Panc1 (cell line): ENCODE data around the gene SAMD4B. TPM values are rescaled to one million over a fixed set of nuclear protein-coding genes. Genes with fewer than 3 reads are reported as not detected.

Experiments used
- ATAC-seq: fragments of 200-7000 bp; cut with Tn5 transposase; 2 replicates; pipeline ENCODE4 v1.9.1; 2020; ENCODE audit warnings: mild to moderate bottlenecking, moderate library complexity
- BruUV-seq: library from RNA; stranded (reverse); fragments of 400-500 nt; replicated peaks from 2 replicates; lab custom pipeline; 2021; lab: Mats Ljungman, UMichigan
- CTCF ChIA-PET: fragments of 300-600 bp; sonication (Branson Sonifier 250); formaldehyde crosslinking; loops from one replicate; lab custom pipeline; 2022; ENCODE audit warnings: antibody characterized with exemption; lab: Charles Lee
- POLR2A ChIA-PET: fragments of 300-600 bp; sonication (Branson Sonifier 250); formaldehyde crosslinking; loops from one replicate; lab custom pipeline; 2022; ENCODE audit warnings: antibody characterized with exemption; lab: Charles Lee
- DNase-seq: peaks from one replicate; pipeline ENCODE4 v3.0.0-alpha.2; 2010; ENCODE audit warnings: low read depth, low spot score
- H3K27ac ChIP-seq: 2 replicates; pipeline ENCODE4 v1.5.1; 2011; ENCODE audit warnings: mild to moderate bottlenecking, low read length, inconsistent platforms
- H3K27me3 ChIP-seq: fragments of 200-500 bp; sonication (Bioruptor generic); 2 replicates; pipeline ENCODE4 v1.6.0; 2014; ENCODE audit warnings: low read length, inconsistent platforms; ENCODE audit not compliant: control insufficient read depth, insufficient read depth
- H3K36me3 ChIP-seq: fragments of 200-500 bp; sonication (Bioruptor generic); 2 replicates; pipeline ENCODE4 v1.5.1; 2014; ENCODE audit warnings: inconsistent platforms, mild to moderate bottlenecking, low read length, moderate library complexity; ENCODE audit not compliant: control insufficient read depth, insufficient read depth
- H3K4me1 ChIP-seq: 2 replicates; pipeline ENCODE4 v1.5.1; 2011; ENCODE audit warnings: inconsistent platforms, mild to moderate bottlenecking, low read length, moderate library complexity; ENCODE audit not compliant: control insufficient read depth, insufficient read depth
- H3K4me3 ChIP-seq, 2 experiments: 2 replicates each; pipeline ENCODE4 v1.5.1; 2011 to 2012; ENCODE audit warnings: low read depth in 2 of 2, low read length in 2 of 2, mild to moderate bottlenecking in 2 of 2, inconsistent platforms in 1 of 2, moderate library complexity in 1 of 2
- H3K9me3 ChIP-seq: fragments of 200-500 bp; sonication (Bioruptor generic); 2 replicates; pipeline ENCODE4 v1.5.1; 2014; ENCODE audit warnings: low read depth, mild to moderate bottlenecking, inconsistent platforms, low read length, moderate library complexity; ENCODE audit not compliant: control insufficient read depth, insufficient read depth
- POLR2AphosphoS5 ChIP-seq: IDR thresholded peaks from 2 replicates; pipeline ENCODE4 v1.6.1; 2012; ENCODE audit warnings: mild to moderate bottlenecking, low read depth, low read length, moderate library complexity
- SIN3A ChIP-seq: IDR thresholded peaks from 2 replicates; pipeline ENCODE4 v1.6.1; 2012; ENCODE audit warnings: low read depth, mild to moderate bottlenecking, low read length, moderate library complexity, borderline replicate concordance; ENCODE audit not compliant: insufficient read depth
- TCF7L2 ChIP-seq: IDR thresholded peaks from 2 replicates; pipeline ENCODE4 v1.6.1; 2011; ENCODE audit warnings: mild to moderate bottlenecking, low read depth, low read length, inconsistent platforms
- in situ Hi-C: cut with HindIII; loops from 2 replicates; pipeline ENCODE4 v1.10.0; 2016; ENCODE audit warnings: low sequenced_read_pairs, low pct_unique_long_range_greater_than_20kb
- intact Hi-C: fragments of 100-400 bp; cut with micrococcal nuclease; formaldehyde crosslinking; loops from one replicate; pipeline ENCODE4 v1.10.0; 2022; ENCODE audit not compliant: unreplicated experiment
- total RNA-seq: library from RNA; stranded (reverse); gene quantifications from one replicate; pipeline ENCODE4 v1.2.1, GENCODE V29; 2021; ENCODE audit not compliant: unreplicated experiment
- TF ChIP-seq, protein P1 (sequence below), 2 experiments: IDR thresholded peaks; 2 replicates each; pipeline ENCODE4 v1.6.1; 2011 to 2012; ENCODE audit warnings: low read depth in 2 of 2, control low read depth in 1 of 2, low read length in 1 of 2, mild to moderate bottlenecking in 1 of 2, moderate library complexity in 1 of 2; ENCODE audit not compliant: insufficient read depth in 1 of 2
- TF ChIP-seq, protein P2 (sequence below): fragments of 450-650 bp; IDR thresholded peaks from 2 replicates; pipeline ENCODE4 v1.5.1; 2017; ENCODE audit warnings: mild to moderate bottlenecking

The SAMD4B gene
- total RNA-seq, 1 experiment from 2014 or later = 1,339 TPM

DNA sequence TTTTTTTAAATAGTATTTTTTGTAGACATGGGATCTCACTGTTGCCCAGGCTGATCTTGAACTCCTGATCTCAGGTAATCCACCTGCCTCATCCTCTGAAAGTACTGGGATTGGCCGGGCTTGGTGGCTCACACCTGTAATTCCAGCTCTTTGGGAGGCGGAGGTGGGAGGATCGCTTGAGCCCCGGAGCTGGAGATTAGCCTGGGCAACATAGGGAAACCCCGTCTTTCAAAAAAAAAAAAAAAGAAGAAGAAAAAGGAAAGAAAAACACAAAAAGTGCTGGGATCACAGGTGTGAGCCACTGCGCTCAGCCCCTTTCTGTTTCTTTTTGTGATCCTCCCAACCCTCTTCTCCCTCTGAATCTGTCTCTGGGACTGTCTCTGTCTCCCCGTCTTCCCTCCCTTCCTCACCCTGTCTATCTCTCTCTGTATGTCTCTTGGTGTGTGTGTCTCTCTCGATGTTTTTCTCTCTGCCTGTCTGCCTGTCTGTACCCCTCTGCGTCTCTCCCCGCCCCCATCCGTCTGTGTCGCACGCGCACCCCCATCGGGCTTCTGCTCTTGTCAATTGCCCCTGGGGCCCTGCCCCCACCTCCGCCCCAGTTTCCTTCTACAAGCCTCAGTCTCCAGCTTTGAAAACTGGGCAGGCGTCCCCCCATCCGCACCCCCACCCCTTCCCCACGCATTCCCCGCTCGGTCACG is 63.9 kb downstream of the SAMD4B start:
- TSS peak; percentile 35 for BruUV-seq
- Histone ChIP-seq H3K4me1 (peaks cover 76% of the 10 kb centered on the region), H3K36me3 (peaks cover 7% of the 10 kb centered on the region), H3K4me3 (peak overlapping the region; percentile 42 to 55), H3K27me3 (no peaks in the 10 kb centered on the region), H3K9me3 (no peaks in the 10 kb centered on the region), H3K27ac (peak overlapping the region; percentile 90)
- intact Hi-C loops (no loop called here), in situ Hi-C loops (no loop called here)
- TF ChIP-seq, protein P1, sequence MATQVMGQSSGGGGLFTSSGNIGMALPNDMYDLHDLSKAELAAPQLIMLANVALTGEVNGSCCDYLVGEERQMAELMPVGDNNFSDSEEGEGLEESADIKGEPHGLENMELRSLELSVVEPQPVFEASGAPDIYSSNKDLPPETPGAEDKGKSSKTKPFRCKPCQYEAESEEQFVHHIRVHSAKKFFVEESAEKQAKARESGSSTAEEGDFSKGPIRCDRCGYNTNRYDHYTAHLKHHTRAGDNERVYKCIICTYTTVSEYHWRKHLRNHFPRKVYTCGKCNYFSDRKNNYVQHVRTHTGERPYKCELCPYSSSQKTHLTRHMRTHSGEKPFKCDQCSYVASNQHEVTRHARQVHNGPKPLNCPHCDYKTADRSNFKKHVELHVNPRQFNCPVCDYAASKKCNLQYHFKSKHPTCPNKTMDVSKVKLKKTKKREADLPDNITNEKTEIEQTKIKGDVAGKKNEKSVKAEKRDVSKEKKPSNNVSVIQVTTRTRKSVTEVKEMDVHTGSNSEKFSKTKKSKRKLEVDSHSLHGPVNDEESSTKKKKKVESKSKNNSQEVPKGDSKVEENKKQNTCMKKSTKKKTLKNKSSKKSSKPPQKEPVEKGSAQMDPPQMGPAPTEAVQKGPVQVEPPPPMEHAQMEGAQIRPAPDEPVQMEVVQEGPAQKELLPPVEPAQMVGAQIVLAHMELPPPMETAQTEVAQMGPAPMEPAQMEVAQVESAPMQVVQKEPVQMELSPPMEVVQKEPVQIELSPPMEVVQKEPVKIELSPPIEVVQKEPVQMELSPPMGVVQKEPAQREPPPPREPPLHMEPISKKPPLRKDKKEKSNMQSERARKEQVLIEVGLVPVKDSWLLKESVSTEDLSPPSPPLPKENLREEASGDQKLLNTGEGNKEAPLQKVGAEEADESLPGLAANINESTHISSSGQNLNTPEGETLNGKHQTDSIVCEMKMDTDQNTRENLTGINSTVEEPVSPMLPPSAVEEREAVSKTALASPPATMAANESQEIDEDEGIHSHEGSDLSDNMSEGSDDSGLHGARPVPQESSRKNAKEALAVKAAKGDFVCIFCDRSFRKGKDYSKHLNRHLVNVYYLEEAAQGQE (IDR thresholded peaks at IDR 0.05; ENCODE audit: insufficient read depth in 1 of 2, low read depth in 2 of 2, low read length in 1 of 2) = no peak
- TF ChIP-seq POLR2AphosphoS5 = no peak
- TF ChIP-seq, protein P2, sequence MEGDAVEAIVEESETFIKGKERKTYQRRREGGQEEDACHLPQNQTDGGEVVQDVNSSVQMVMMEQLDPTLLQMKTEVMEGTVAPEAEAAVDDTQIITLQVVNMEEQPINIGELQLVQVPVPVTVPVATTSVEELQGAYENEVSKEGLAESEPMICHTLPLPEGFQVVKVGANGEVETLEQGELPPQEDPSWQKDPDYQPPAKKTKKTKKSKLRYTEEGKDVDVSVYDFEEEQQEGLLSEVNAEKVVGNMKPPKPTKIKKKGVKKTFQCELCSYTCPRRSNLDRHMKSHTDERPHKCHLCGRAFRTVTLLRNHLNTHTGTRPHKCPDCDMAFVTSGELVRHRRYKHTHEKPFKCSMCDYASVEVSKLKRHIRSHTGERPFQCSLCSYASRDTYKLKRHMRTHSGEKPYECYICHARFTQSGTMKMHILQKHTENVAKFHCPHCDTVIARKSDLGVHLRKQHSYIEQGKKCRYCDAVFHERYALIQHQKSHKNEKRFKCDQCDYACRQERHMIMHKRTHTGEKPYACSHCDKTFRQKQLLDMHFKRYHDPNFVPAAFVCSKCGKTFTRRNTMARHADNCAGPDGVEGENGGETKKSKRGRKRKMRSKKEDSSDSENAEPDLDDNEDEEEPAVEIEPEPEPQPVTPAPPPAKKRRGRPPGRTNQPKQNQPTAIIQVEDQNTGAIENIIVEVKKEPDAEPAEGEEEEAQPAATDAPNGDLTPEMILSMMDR = no peak
- TF ChIP-seq SIN3A = no peak
- no peak for TF ChIP-seq TCF7L2
- ATAC-seq (peak; percentile 0), DNase-seq (peak; percentile 94)
- CTCF ChIA-PET = interaction anchor here (0.6 to 4.6 kb wide), 10 partner anchors 9 to 475 kb away, joined by 3 to 144 read pairs (median 4); partner anchors contain the start of genes MED29, MRPS12, PAF1 and RPS16
- POLR2A ChIA-PET = interaction anchor here (0.5 to 15.7 kb wide), 26 partner anchors 9 to 772 kb away, joined by 3 to 524 read pairs (median 6); partner anchors contain the start of genes DYRK1B, MED29, PAF1 and RPS16

DNA sequence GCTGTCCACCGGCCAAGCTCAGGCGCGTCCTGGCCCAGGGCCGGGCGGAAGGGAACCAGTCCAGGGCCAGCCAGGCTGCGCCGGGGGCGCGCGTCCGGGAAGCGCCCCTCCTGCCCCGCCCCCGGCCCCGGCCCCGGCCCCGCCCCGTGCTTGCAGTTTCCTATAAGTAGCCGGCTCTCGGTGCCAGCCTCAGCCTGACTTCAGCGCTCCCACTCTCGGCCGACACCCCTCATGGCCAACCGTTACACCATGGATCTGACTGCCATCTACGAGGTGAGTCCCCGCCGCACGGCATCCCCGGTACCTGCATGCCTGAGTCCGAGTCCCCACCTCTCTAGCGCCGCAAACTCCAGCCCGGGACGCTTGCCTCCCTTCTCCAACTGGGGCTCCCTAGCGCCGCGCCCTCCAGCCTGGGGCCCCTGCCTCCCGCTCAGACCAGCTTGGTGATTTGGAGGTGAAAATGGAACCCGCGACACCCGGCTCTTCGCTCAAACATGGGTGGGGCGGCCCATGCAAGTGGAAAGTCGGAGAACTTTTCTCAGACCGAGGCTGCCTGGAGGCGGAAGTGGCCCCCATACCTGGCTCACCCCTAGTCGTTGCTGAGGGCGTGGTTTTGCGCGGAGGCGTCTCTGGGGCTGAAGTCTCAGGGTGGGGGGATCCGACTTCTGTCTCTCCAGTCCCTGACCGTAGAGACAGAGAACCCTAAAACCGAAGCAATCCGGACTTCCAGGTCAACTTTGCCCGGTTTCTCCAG is 64.6 kb downstream of the SAMD4B start, which contains the start of gene ZFP36:
ZFP36 (plus strand) TSS at position 192 of the 754 bp plus-strand sequence; CDS start at position 250, 58 bp downstream.
- ChIA-PET CTCF (interaction anchor here (0.6 to 4.6 kb wide), 8 partner anchors 9 to 213 kb away, joined by 3 to 144 read pairs (median 6); partner anchors contain the start of genes MED29, PAF1 and RPS16), POLR2A (interaction anchor here (0.5 to 15.7 kb wide), 27 partner anchors 9 to 773 kb away, joined by 3 to 524 read pairs (median 7); partner anchors contain the start of genes DYRK1B, MED29, PAF1 and RPS16)

More for the DNA sequence above, 64.6 kb downstream of the SAMD4B start, which contains the start of gene ZFP36:
- Histone ChIP-seq H3K9me3 (no peaks in the 10 kb centered on the region), H3K27ac (peak within 1 kb of the TSS; percentile 92), H3K4me3 (peak within 1 kb of the TSS; percentile 42 to 55), H3K4me1 (peaks cover 76% of the 10 kb centered on the region), H3K36me3 (peaks cover 7% of the 10 kb centered on the region), H3K27me3 (no peaks in the 10 kb centered on the region)
- in situ Hi-C loops (no loop called here), intact Hi-C loops (no loop called here)
- TF ChIP-seq POLR2AphosphoS5 (no peak), SIN3A (no peak), TCF7L2 (no peak)
- TF ChIP-seq, protein P2 = no peak
- TF ChIP-seq, protein P1 (IDR thresholded peaks at IDR 0.05; ENCODE audit: insufficient read depth in 1 of 2, low read depth in 2 of 2, low read length in 1 of 2) = no peak
- DNase-seq = peak; percentile 100
- ATAC-seq = peak; percentile 37
- no TSS peak for BruUV-seq
